NCI-H2227 (cell line): ENCODE measurements around the gene ZGRF1.
"Not testable (repeated sequence)": the region's sequence is repeated elsewhere in the genome, so short reads cannot be mapped to it uniquely, and the experiment has no call there.

Source experiments
- DNase-seq: peaks from one replicate; lab custom pipeline; 2025; ENCODE audit not compliant: unreplicated experiment; lab: John Stamatoyannopoulos, UW

Gene ZGRF1

DNA sequence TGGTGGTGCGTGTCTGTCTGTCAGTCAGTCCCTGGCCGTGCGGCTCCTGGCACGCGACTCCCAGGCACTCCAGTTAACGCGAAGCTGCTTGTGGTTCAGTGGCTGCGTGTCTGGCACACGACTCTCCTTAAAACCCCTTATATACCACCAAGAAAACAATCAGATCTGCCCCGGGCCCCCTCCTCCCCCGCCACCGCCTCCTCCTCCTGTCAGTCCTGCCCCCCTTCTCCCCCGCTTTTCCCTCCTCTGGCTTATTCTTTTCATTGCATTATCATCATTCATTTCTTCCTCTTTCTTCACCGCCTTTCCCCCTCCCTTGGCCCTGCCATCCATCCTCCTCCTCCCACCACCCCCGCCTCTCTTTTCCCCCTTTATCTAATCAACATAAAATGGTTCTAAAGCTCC is 120.6 kb downstream of the ZGRF1 start, which contains the start of gene NEUROG2:
Gene NEUROG2, minus strand, starts transcription at position 115 of the 405 bp plus-strand sequence. CDS start 705 bp downstream, outside the sequence.
- no peak for DNase-seq

- peak; percentile 44 for DNase-seq
Measured at GRCh38 chr4:112515198-112516065, 121.3 kb downstream of the ZGRF1 start.

- DNase-seq, result peak; percentile 40
Measured at GRCh38 chr4:112514647-112515197, 122.0 kb downstream of the ZGRF1 start.

GRCh38 chr4:112513971-112514646 is 122.6 kb downstream of the ZGRF1 start:
- peak; percentile 11 for DNase-seq

DNA sequence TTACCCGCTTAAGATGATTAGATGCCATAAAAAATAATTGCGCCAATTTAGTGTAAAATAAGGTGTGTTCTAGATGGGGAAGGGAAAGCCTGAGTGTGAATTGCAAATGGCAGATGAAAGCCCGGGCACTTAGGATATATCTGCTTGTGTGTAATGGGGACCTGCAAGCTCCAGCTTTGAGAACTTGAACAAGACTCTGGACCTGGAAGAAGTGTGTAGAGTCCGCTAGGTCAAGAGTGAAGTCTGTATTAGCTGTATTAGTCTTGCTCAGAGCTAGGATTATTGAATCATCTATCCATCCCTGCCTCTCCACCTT is 124.9 kb downstream of the ZGRF1 start:
- no peak for DNase-seq

DNA sequence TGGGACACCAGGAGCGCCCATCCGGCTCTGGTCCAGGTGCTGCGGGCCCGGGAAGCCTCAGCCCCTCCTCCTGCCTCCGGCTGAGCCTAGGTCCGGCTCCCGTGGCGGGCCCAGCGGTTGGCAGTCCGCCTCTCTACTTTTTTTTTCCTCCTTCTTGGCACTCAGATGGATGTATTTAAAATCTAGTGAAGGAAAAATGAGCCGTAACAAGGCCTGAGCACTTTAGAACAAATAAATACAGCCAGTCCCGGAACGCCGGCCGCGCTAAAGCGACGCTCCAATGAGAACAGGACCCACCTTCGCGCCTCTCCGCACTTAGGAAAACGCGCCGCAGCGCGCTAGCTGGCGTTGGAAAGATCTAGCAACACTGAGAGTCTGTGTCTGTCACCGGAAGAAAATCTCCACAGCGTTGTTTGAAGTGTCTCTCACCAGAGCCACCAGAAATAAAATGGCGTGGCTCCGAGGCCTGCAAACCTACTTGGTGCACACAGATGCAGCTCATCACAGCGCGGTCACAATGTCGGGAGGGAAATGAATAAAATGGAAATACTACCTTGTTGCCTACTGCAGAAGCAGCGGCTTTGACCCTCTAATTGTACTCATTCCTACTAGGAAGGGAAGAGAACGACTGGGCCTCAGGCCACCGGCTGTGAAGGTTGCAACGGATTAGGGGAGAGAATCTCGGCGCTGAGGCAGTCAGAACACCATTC is 125.5 kb downstream of the ZGRF1 start:
- peak; percentile 15 for DNase-seq

- DNase-seq, result peak; percentile 2
Measured at GRCh38 chr4:112510291-112511092, 126.2 kb downstream of the ZGRF1 start.

DNA sequence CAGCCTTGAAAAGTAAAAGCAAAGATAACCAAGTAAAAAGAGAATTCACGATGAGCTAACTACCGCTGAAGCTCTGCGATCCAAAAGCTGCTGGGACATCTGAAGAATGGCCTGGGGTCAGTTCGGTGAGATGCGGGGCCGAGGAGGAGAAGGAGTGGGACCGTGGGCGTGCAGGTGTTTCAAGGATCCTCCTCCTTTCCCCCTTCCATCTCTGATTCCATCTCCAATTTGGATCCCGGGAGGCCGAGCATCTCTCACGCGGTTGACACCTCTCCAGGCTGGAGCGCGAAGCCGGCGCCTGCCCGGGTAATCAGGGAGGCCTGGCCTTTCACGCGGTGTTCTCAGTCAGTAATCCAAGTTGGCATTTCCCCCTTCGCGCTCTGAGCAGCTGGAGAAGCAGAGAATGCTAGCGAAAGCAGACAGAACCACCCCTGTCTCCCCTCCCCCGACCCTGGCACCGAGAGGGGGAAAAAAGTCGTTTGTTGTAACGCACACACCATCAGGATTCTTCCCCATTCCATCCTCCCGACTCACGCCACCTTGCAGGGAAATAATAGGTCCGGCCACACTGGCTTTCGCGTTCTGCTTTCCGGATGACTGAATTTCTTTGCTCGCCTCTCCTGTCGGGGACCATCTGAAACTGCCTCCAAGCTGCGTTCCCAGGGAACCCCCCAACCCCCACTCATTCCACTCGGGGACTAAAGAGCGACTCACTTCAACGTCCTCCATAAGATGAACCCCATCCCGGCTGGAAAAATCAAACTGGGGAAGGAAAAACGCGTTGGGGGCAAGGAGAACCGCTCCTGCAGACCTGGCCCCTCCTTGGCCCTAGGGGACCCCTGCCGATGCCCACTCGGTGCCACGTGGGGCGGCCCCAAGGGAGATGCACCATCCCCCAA is 127.2 kb downstream of the ZGRF1 start:
- DNase-seq, result peak; percentile 21

- peak; percentile 25 for DNase-seq
Measured at GRCh38 chr4:112508356-112508755, 128.4 kb downstream of the ZGRF1 start.

DNA sequence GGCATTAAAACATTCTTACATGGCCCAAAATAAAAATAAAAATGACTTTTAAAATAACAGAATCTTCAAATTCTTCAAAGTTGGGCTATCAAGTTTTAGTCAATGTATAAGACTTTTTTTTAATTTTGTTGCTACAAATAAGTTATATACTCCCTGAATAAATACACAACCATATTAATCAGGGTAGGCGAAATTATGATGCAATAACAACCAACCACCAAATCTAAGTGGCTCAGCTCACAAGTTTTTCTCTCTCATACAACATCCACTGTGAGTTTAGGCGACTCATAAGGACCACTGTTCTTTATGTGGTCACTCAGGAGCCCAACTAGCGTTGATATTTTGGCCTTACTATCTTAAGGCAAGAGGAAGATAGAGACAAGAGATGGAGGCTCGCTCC is 131.9 kb downstream of the ZGRF1 start:
- DNase-seq, result no peak

DNA sequence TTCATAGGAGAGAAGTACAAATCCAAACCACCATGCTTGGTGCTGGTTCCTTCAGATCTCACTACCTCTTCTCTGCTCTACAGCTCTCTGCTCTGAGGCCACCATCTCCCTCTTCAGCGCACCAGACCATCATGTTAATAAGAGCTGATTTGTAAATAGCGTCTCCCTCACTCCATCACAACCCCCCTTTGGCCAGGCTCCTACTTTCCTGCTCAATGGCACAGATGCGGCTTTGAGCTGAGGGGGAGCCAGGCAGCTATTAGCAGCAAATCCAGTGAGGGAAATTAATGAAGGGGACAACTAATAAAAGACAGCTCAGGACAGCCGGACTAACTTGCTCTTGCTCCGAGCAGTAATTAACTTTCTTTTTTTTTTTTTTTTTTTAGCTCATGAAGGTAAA is 133.8 kb downstream of the ZGRF1 start:
- DNase-seq, result no peak

GRCh38 chr4:112492321-112492720 is 144.4 kb downstream of the ZGRF1 start:
- no peak for DNase-seq

DNA sequence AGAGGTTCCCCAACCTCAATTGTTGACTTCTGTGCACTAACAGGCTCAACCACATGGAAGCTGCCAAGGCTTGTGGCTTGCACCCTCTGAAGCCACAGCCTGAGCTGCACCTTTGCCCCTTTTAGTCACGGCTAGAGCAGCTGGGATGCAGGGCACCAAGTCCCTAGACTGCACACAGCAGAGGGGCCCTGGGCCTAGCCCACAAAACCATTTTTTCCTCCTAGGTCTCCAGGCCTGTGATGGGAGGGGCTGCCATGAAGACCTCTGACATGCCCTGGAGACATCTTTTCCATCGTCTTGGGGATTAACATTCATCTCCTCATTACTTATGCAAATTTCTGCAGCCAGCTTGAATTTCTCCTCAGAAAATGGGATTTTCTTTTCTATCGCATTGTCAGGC is 145.9 kb downstream of the ZGRF1 start:
- DNase-seq, result not testable (repeated sequence)
